Ascending aorta (tissue), 2 donors: Measurements from ENCODE around the gene PCMTD2. TPM values are rescaled to one million over a fixed set of nuclear protein-coding genes. Genes with fewer than 3 reads are reported as not detected.

Experiments
- DNase-seq, 2 donors: peaks; one replicate each; pipeline ENCODE4 v3.0.0-alpha.2; 2019; ENCODE audit warnings: low spot score in 2 of 2
- H3K27ac ChIP-seq, 2 donors: fragments of 200-600 bp; sonication (generic); one replicate each; pipeline ENCODE4 v1.5.1; 2016 to 2017; ENCODE audit warnings: mild to moderate bottlenecking in 1 of 2
- H3K27me3 ChIP-seq: fragments of 200-600 bp; sonication (generic); one replicate; pipeline ENCODE4 v1.5.1; 2017
- H3K36me3 ChIP-seq, 2 donors: fragments of 200-600 bp; sonication (generic); one replicate each; pipeline ENCODE4 v1.5.1; 2016
- H3K4me1 ChIP-seq, 2 donors: fragments of 200-600 bp; sonication (generic); one replicate each; pipeline ENCODE4 v1.5.1; 2016 to 2017; ENCODE audit warnings: mild to moderate bottlenecking in 1 of 2
- H3K4me3 ChIP-seq, 2 donors: fragments of 200-600 bp; sonication (generic); one replicate each; pipeline ENCODE4 v1.5.1; 2016 to 2017; ENCODE audit warnings: mild to moderate bottlenecking in 1 of 2
- H3K9me3 ChIP-seq, 2 donors: fragments of 200-600 bp; sonication (generic); one replicate each; pipeline ENCODE4 v1.5.1; 2016
- intact Hi-C: fragments of 100-400 bp; cut with DNase I; formaldehyde crosslinking; loops from one replicate; pipeline ENCODE4 v1.15.1; 2023
- total RNA-seq: library from RNA; depleted of rRNA; stranded (reverse); fragments of >200 nt; gene quantifications from one replicate; pipeline ENCODE4 v1.1.0, GENCODE V29; 2016
- TF ChIP-seq, protein P1 (sequence below), 3 experiments: fragments of 200-600 bp in 2 of 3; fragments of 450-650 bp in 1 of 3; sonication (generic) in 2 of 3; IDR thresholded peaks; one replicate each; pipeline ENCODE4 v1.5.1; 2016 to 2019; ENCODE audit warnings: antibody characterized with exemption in 3 of 3, mild to moderate bottlenecking in 1 of 3, moderate library complexity in 1 of 3

The PCMTD2 gene
- total RNA-seq, 1 donor from 2014 or later = 30.3 TPM

DNA sequence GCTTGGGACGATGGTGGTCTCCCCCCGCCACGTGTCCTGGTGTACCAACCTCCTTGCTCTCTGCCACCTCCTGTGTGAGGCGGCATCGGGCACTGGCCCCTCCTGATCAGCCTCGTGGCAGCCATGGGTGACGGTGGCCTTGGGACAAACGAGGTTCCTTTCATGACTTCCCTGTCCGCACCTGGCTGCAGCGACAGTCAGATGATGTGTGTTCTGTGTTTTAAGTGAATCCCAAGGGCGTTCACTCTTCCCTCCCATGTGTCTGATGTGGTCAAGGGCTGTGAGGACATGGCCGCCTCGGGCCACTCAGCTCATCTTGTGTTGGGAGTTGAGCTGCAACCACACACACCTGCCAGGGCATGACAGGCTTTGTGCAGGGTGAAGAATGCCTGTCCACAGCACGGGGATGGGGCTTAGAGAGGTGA lies 30.4 kb upstream of the PCMTD2 start:
- Histone ChIP-seq H3K4me1 (no peaks in the 10 kb centered on the region), H3K27ac (no peak overlapping the region), H3K36me3 (no peaks in the 10 kb centered on the region), H3K9me3 (no peaks in the 10 kb centered on the region), H3K27me3 (no peaks in the 10 kb centered on the region), H3K4me3 (no peak overlapping the region)
- no peak for DNase-seq
- intact Hi-C loops = no loop called here
- TF ChIP-seq, protein P1, sequence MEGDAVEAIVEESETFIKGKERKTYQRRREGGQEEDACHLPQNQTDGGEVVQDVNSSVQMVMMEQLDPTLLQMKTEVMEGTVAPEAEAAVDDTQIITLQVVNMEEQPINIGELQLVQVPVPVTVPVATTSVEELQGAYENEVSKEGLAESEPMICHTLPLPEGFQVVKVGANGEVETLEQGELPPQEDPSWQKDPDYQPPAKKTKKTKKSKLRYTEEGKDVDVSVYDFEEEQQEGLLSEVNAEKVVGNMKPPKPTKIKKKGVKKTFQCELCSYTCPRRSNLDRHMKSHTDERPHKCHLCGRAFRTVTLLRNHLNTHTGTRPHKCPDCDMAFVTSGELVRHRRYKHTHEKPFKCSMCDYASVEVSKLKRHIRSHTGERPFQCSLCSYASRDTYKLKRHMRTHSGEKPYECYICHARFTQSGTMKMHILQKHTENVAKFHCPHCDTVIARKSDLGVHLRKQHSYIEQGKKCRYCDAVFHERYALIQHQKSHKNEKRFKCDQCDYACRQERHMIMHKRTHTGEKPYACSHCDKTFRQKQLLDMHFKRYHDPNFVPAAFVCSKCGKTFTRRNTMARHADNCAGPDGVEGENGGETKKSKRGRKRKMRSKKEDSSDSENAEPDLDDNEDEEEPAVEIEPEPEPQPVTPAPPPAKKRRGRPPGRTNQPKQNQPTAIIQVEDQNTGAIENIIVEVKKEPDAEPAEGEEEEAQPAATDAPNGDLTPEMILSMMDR (IDR thresholded peaks at IDR 0.05) = no peak

DNA sequence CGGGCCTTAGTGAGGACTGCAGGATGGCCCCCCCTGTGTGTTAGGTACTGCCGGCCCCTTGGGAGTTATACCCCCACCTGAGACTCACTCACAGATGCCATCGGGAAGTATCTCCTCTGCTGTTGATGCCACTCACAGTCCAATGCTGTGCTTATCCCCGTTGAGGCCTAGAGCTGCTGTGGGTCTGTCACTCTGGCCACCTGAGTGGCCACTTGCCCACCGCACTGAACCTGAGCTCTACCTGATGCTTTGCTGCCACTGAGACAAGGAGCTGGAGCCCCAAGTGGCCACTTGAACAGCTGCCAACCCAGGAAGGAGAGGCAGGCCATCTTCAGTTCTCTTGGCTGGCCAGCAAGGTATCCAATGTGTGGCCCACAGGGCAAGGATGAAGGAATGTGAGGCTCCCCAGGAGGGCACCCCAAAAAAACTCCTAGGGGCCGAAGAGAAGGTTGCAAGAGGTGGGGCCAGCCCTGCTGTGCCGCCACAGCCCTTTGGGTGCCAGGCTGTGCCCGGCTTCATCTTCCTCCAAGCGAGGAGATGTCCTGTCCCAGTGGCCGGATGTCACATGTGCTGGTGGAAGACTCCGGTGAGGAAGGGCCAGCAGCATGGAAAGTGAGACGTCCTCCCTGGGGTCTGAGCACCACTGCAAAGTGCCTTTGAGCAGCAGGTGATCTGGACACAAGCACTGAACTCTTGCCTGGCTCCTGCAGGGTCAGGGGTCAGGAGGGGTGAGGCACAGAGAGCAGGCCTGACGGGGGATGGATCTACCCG lies 29.5 kb upstream of the PCMTD2 start:
- Histone ChIP-seq H3K9me3 (no peaks in the 10 kb centered on the region), H3K4me1 (no peaks in the 10 kb centered on the region), H3K36me3 (no peaks in the 10 kb centered on the region), H3K27me3 (no peaks in the 10 kb centered on the region), H3K27ac (no peak overlapping the region), H3K4me3 (no peak overlapping the region)
- DNase-seq = no peak
- TF ChIP-seq, protein P1 (IDR thresholded peaks at IDR 0.05) = no peak
- intact Hi-C loops = no loop called here

GRCh38 chr20:64226686-64227580 lies 28.6 kb upstream of the PCMTD2 start:
- H3K9me3 ChIP-seq = no peaks in the 10 kb centered on the region
- H3K27me3 ChIP-seq = no peaks in the 10 kb centered on the region
- no peak overlapping the region for H3K27ac ChIP-seq
- no peaks in the 10 kb centered on the region for H3K36me3 ChIP-seq
- TF ChIP-seq, protein P1 (IDR thresholded peaks at IDR 0.05) = no peak
- DNase-seq = no peak
- no peak overlapping the region for H3K4me3 ChIP-seq
- H3K4me1 ChIP-seq = no peaks in the 10 kb centered on the region
- intact Hi-C loops = no loop called here

DNA sequence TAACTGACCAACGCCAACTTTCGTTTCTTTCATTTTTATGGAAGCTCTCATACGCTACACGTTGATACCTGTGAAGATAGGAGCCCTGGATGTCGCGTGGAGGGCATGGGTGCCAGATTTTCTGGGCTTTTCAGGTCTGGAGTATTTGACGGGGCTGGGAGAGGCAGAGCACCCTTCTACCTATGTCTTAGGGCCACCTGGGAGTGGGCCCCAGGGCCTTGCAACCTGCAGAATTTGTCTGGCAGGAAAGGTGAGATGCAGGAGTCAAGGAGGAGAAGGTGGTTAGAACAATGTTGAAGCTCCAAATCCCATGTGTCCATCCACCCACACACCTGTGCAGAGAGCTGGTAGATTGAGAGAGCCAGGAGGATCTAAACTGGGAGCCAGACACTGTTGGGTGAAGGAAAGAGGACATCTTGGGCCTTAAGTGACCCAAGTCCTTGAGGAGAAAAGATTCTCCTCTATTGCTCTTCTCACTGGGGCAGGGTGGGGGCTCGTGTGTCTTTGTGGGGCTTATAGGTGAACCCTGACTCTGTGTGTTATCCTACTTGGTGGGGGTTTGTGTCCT lies 27.4 kb upstream of the PCMTD2 start:
- H3K36me3 ChIP-seq = no peaks in the 10 kb centered on the region
- H3K9me3 ChIP-seq = no peaks in the 10 kb centered on the region
- no peak for DNase-seq
- H3K4me1 ChIP-seq = no peaks in the 10 kb centered on the region
- no peaks in the 10 kb centered on the region for H3K27me3 ChIP-seq
- TF ChIP-seq, protein P1 (IDR thresholded peaks at IDR 0.05) = no peak
- intact Hi-C loops = no loop called here
- no peak overlapping the region for H3K4me3 ChIP-seq
- no peak overlapping the region for H3K27ac ChIP-seq

DNA sequence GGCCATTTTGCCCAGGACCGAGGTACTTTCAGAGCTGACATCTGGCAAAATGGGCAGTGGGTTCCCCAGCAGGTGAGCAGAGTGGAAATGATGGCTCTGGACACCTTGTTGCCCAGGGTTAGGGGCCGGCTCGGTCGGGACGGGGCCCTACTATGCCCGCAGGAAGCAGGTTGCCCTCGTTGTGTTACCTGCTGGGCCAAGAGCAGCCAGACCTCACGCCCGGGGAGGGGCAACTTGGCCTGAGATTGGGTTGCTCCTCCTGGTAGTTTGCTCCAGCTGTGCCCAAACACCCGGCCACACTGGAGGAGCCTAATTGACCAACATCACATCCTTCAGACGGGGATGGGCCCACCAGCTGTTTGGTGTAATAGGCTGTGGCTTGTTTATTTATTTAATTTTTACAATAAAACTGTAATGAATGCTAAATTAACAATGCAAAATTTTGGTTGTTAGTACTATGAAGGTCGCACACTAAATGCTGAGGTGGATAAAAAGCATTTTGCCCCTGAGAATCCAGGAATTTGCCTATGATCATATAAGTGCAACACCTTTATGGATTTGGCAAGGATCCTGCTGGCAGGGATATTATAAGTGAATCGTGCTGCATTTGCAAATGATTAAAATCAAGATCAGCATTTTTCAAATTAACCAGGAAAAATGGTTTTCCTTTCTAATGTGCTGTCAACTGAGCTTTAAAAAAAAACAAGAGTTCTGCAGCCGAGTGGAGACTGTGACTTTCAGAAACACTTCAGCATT lies 26.6 kb upstream of the PCMTD2 start:
- TF ChIP-seq, protein P1 (IDR thresholded peaks at IDR 0.05) = no peak
- no peak for DNase-seq
- Histone ChIP-seq H3K4me3 (no peak overlapping the region), H3K27me3 (no peaks in the 10 kb centered on the region), H3K9me3 (no peaks in the 10 kb centered on the region), H3K4me1 (no peaks in the 10 kb centered on the region), H3K36me3 (no peaks in the 10 kb centered on the region), H3K27ac (no peak overlapping the region)
- intact Hi-C loops = no loop called here
